IPS DF 6.9 (cell line): ENCODE results near the gene MACF1.

ENCODE experiments used
- DNase-seq: peaks from one replicate; pipeline ENCODE4 v3.0.0-alpha.2; 2013; ENCODE audit warnings: low read depth, low spot score
- H3K27ac ChIP-seq: one replicate; pipeline ENCODE4 v1.5.1; 2013; ENCODE audit warnings: low read length, control low read depth
- H3K27me3 ChIP-seq: 2 replicates; pipeline ENCODE4 v1.6.1; 2013; ENCODE audit warnings: mild to moderate bottlenecking, low read length; ENCODE audit not compliant: control insufficient read depth, insufficient read depth
- H3K36me3 ChIP-seq: 2 replicates; pipeline ENCODE4 v1.6.1; 2013; ENCODE audit warnings: low read length; ENCODE audit not compliant: control insufficient read depth, insufficient read depth
- H3K4me1 ChIP-seq: 2 replicates; pipeline ENCODE4 v1.6.1; 2013; ENCODE audit warnings: low read length; ENCODE audit not compliant: control insufficient read depth, insufficient read depth
- H3K4me3 ChIP-seq: 2 replicates; pipeline ENCODE4 v1.5.1; 2013; ENCODE audit warnings: mild to moderate bottlenecking, low read length
- H3K9me3 ChIP-seq: 2 replicates; pipeline ENCODE4 v1.6.1; 2013; ENCODE audit warnings: low read length, inconsistent platforms; ENCODE audit not compliant: control insufficient read depth, insufficient read depth
- WGBS: extraction: QIAGEN DNeasy Blood & Tissue Kit; methylation state at CpG from one replicate; pipeline ENCODE4 v1.1.7; 2013; ENCODE audit warnings: mixed read lengths, missing lambda C conversion rate; ENCODE audit not compliant: insufficient read length, insufficient coverage; 5-methylcytosine and 5-hydroxymethylcytosine counted together

The MACF1 gene

DNA sequence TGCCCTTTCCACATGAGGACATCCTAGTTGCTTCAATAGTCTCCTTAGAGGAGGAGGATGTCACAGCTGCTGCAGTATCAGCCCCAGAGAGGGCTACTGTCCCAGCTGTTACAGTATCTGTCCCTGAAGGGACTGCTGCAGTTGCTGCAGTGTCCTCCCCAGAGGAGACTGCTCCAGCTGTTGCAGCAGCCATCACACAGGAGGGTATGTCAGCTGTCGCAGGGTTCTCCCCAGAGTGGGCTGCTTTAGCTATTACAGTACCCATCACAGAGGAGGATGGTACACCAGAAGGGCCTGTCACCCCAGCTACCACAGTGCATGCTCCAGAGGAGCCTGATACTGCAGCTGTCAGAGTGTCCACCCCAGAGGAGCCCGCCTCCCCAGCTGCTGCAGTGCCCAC lies 208.4 kb downstream of the MACF1 start:
- Histone ChIP-seq H3K27me3 (no peaks in the 10 kb centered on the region), H3K27ac (no peak overlapping the region), H3K4me3 (no peak overlapping the region), H3K9me3 (no peaks in the 10 kb centered on the region), H3K36me3 (peaks cover 7% of the 10 kb centered on the region), H3K4me1 (peaks cover 3% of the 10 kb centered on the region)
- no peak for DNase-seq
- no CpG with 5 or more reads among the region's 2 CpGs for WGBS

- H3K9me3 ChIP-seq: no peaks in the 10 kb centered on the region
- H3K4me3 ChIP-seq: no peak overlapping the region
- peaks cover 3% of the 10 kb centered on the region for H3K4me1 ChIP-seq
- H3K27me3 ChIP-seq: no peaks in the 10 kb centered on the region
- DNase-seq: no peak
- H3K27ac ChIP-seq: no peak overlapping the region
- peaks cover 7% of the 10 kb centered on the region for H3K36me3 ChIP-seq
- no CpG with 5 or more reads among the region's 4 CpGs for WGBS
Observed at GRCh38 chr1:39413902-39414528, 209.5 kb downstream of the MACF1 start.

- Histone ChIP-seq H3K27ac (no peak overlapping the region), H3K27me3 (no peaks in the 10 kb centered on the region), H3K36me3 (peaks cover 7% of the 10 kb centered on the region), H3K9me3 (no peaks in the 10 kb centered on the region), H3K4me1 (peaks cover 3% of the 10 kb centered on the region; the same call in 1 of the 2 replicates), H3K4me3 (no peak overlapping the region)
- WGBS: no CpG with 5 or more reads among the region's 9 CpGs
- no peak for DNase-seq
Observed at GRCh38 chr1:39415553-39415952, 211.1 kb downstream of the MACF1 start.

- Histone ChIP-seq H3K9me3 (no peaks in the 10 kb centered on the region), H3K4me3 (no peak overlapping the region), H3K27me3 (no peaks in the 10 kb centered on the region), H3K36me3 (peaks cover 7% of the 10 kb centered on the region), H3K27ac (no peak overlapping the region), H3K4me1 (peaks cover 3% of the 10 kb centered on the region; the same call in 1 of the 2 replicates)
- no peak for DNase-seq
Observed at GRCh38 chr1:39416609-39417008, 212.1 kb downstream of the MACF1 start.

DNA sequence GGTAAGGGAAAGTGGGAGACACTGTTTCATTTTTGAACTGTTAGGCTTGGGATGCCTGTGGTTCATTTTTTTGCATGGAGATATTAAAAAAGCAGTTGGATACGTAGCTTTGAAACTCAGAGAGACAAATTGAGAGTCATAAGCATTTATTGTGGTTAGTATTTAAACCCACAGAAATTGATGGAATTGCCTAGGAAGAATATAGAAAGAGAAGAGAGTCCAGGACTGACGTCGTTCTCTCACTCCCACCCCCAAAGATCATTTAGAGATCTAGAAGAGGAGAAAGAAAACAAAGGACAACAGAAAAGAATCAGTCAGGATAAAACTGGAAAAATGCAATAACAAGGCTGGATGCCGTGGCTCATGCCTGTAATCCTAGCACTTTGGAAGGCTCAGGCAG lies 213.7 kb downstream of the MACF1 start:
- H3K36me3 ChIP-seq: peaks cover 2% of the 10 kb centered on the region; the same call in 1 of the 2 replicates
- no peaks in the 10 kb centered on the region for H3K27me3 ChIP-seq
- no peak for DNase-seq
- peaks cover 3% of the 10 kb centered on the region; the same call in 1 of the 2 replicates for H3K4me1 ChIP-seq
- WGBS: no CpG with 5 or more reads among the region's 4 CpGs
- no peak overlapping the region for H3K27ac ChIP-seq
- H3K9me3 ChIP-seq: no peaks in the 10 kb centered on the region
- H3K4me3 ChIP-seq: no peak overlapping the region

GRCh38 chr1:39420493-39420892 lies 216.0 kb downstream of the MACF1 start:
- Histone ChIP-seq H3K27me3 (no peaks in the 10 kb centered on the region), H3K27ac (no peak overlapping the region), H3K4me1 (no peaks in the 10 kb centered on the region), H3K4me3 (no peak overlapping the region), H3K9me3 (no peaks in the 10 kb centered on the region), H3K36me3 (peaks cover 5% of the 10 kb centered on the region; the same call in 1 of the 2 replicates)
- DNase-seq: no peak

DNA sequence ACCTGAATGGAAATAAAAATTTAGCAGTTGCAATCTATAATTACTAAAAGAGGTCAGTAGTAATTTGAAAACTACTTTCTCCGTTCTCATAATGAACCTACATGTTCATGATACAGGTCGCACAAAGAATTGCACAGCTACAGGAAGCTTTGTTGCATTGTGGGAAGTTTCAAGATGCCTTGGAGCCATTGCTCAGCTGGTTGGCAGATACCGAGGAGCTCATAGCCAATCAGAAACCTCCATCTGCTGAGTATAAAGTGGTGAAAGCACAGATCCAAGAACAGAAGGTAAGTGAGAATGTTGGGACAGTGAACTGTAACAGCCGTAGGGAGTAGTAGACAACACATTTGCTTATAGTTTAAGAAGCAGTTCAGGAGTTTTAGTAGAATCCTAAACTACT lies 218.1 kb downstream of the MACF1 start:
- no peak overlapping the region for H3K27ac ChIP-seq
- H3K9me3 ChIP-seq: no peaks in the 10 kb centered on the region
- no peak for DNase-seq
- H3K36me3 ChIP-seq: peaks cover 5% of the 10 kb centered on the region; the same call in 1 of the 2 replicates
- H3K4me1 ChIP-seq: no peaks in the 10 kb centered on the region
- no peak overlapping the region for H3K4me3 ChIP-seq
- WGBS: no CpG with 5 or more reads among the region's 4 CpGs
- no peaks in the 10 kb centered on the region for H3K27me3 ChIP-seq

DNA sequence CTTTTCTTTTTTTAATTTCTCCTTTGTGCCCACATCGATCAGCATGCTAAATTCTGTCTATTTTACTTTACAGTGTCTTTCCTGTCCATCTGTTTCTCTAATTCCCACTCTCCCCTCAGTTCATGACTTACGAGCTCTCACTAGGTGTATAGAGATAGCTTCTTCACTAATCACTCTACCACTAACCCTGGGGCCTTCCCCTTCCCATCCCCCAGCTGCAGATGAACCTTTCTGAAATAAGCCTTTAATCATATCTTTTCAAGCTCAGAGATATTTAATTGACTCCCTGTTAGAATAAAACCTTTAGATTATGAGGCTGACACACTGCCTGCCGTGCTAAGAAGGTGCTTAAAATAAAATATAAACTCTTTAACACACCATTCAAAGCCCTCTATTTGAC lies 220.7 kb downstream of the MACF1 start:
- no peak overlapping the region for H3K4me3 ChIP-seq
- H3K9me3 ChIP-seq: no peaks in the 10 kb centered on the region
- no CpG with 5 or more reads among the region's 3 CpGs for WGBS
- H3K27me3 ChIP-seq: no peaks in the 10 kb centered on the region
- H3K4me1 ChIP-seq: no peaks in the 10 kb centered on the region
- H3K36me3 ChIP-seq: peaks cover 12% of the 10 kb centered on the region; the same call in 1 of the 2 replicates
- DNase-seq: no peak
- H3K27ac ChIP-seq: no peak overlapping the region

GRCh38 chr1:39425634-39426033 lies 221.1 kb downstream of the MACF1 start:
- no peaks in the 10 kb centered on the region for H3K27me3 ChIP-seq
- H3K36me3 ChIP-seq: peaks cover 14% of the 10 kb centered on the region; the same call in 1 of the 2 replicates
- H3K9me3 ChIP-seq: no peaks in the 10 kb centered on the region
- H3K4me3 ChIP-seq: no peak overlapping the region
- no peaks in the 10 kb centered on the region for H3K4me1 ChIP-seq
- H3K27ac ChIP-seq: no peak overlapping the region
- no peak for DNase-seq

- WGBS: no CpG with 5 or more reads among the region's 1 CpG
- Histone ChIP-seq H3K36me3 (peaks cover 15% of the 10 kb centered on the region; the same call in 1 of the 2 replicates), H3K27ac (no peak overlapping the region), H3K27me3 (no peaks in the 10 kb centered on the region), H3K4me1 (no peaks in the 10 kb centered on the region), H3K9me3 (no peaks in the 10 kb centered on the region), H3K4me3 (no peak overlapping the region)
- DNase-seq: no peak
Observed at GRCh38 chr1:39426346-39426745, 221.9 kb downstream of the MACF1 start.

DNA sequence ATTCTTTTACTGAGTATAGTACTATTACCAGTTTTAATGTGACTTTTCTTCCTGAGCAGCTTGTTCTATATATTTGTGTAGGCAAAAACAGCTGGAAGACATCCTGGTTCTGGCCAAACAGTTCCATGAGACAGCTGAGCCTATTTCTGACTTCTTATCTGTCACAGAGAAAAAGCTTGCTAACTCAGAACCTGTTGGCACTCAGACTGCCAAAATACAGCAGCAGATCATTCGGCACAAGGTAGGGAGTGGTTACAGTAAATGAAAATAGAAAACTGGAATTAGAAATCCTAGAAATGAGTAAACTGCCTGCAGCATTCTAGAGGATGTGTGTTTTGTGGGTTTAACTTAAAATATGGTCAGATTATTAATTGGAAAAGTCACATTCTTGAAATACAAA lies 222.9 kb downstream of the MACF1 start:
- Histone ChIP-seq H3K9me3 (no peaks in the 10 kb centered on the region), H3K4me3 (no peak overlapping the region), H3K27ac (no peak overlapping the region), H3K27me3 (no peaks in the 10 kb centered on the region), H3K36me3 (peaks cover 13% of the 10 kb centered on the region; the same call in 1 of the 2 replicates), H3K4me1 (no peaks in the 10 kb centered on the region)
- no peak for DNase-seq
- WGBS: no CpG with 5 or more reads among the region's 1 CpG
